ENCODE data around the gene CELF1. TPM values are rescaled to one million over a fixed set of nuclear protein-coding genes. Genes with fewer than 3 reads are reported as not detected.
A peak's percentile ranks its signal among the peaks of the same experiment; 100 is the strongest.

Gene CELF1
- total RNA-seq, 3 donors from 2014 or later (not counting 1 experiment from before 2014, with no cell fraction given): 128 to 168 (median 162) TPM

DNA sequence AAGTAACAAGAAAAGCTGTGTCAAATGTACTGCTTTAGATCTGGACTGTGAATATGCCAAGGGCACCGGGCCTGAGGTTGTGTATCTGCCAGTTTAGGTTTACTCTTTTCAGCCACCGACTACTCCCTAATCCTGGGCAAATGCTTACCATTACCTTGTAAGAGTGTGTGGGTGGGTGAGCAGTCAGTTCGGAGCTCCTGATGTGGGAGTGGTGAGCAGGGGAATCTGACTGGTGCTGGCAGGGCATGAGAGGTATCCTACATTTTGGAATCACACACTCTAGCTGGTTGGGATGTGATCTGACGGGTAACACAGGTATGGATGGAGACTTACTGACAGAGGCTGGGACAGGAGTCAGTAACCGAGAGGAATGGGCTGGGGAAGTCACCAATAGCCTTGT is 30.9 kb upstream of the CELF1 start:
- Mint-ChIP-seq H3K27me3 (ENCODE audit: low read depth in 2 of 2) (no peaks in the 10 kb centered on the region), H3K27ac (no peak overlapping the region), H3K4me1 (peaks cover 19 to 26% of the 10 kb centered on the region in 2 donors), H3K9me3 (no peaks in the 10 kb centered on the region), H3K4me3 (no peak overlapping the region), H3K36me3 (no peaks in the 10 kb centered on the region)
- Histone ChIP-seq H3K36me3 (ENCODE audit: control insufficient read depth, insufficient read depth, low read length) (peaks cover 37% of the 10 kb centered on the region), H3K4me1 (ENCODE audit: control insufficient read depth, insufficient read depth, low read length) (peaks cover 14% of the 10 kb centered on the region), H3K4me3 (ENCODE audit: low read length) (no peak overlapping the region), H3K27ac (ENCODE audit: low read length) (no peak overlapping the region), H3K27me3 (ENCODE audit: control insufficient read depth, insufficient read depth, low read length) (no peaks in the 10 kb centered on the region), H3K9me3 (ENCODE audit: control insufficient read depth, insufficient read depth, low read length) (no peaks in the 10 kb centered on the region)
- intact Hi-C loops (cut with micrococcal nuclease): no loop called here
- TF ChIP-seq, protein P1, sequence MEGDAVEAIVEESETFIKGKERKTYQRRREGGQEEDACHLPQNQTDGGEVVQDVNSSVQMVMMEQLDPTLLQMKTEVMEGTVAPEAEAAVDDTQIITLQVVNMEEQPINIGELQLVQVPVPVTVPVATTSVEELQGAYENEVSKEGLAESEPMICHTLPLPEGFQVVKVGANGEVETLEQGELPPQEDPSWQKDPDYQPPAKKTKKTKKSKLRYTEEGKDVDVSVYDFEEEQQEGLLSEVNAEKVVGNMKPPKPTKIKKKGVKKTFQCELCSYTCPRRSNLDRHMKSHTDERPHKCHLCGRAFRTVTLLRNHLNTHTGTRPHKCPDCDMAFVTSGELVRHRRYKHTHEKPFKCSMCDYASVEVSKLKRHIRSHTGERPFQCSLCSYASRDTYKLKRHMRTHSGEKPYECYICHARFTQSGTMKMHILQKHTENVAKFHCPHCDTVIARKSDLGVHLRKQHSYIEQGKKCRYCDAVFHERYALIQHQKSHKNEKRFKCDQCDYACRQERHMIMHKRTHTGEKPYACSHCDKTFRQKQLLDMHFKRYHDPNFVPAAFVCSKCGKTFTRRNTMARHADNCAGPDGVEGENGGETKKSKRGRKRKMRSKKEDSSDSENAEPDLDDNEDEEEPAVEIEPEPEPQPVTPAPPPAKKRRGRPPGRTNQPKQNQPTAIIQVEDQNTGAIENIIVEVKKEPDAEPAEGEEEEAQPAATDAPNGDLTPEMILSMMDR (IDR thresholded peaks at IDR 0.05): no peak
- ATAC-seq (no peak), DNase-seq (no peak)
- WGBS (ENCODE audit: insufficient coverage): 100% methylated on average over 5 of the region's 5 CpGs

DNA sequence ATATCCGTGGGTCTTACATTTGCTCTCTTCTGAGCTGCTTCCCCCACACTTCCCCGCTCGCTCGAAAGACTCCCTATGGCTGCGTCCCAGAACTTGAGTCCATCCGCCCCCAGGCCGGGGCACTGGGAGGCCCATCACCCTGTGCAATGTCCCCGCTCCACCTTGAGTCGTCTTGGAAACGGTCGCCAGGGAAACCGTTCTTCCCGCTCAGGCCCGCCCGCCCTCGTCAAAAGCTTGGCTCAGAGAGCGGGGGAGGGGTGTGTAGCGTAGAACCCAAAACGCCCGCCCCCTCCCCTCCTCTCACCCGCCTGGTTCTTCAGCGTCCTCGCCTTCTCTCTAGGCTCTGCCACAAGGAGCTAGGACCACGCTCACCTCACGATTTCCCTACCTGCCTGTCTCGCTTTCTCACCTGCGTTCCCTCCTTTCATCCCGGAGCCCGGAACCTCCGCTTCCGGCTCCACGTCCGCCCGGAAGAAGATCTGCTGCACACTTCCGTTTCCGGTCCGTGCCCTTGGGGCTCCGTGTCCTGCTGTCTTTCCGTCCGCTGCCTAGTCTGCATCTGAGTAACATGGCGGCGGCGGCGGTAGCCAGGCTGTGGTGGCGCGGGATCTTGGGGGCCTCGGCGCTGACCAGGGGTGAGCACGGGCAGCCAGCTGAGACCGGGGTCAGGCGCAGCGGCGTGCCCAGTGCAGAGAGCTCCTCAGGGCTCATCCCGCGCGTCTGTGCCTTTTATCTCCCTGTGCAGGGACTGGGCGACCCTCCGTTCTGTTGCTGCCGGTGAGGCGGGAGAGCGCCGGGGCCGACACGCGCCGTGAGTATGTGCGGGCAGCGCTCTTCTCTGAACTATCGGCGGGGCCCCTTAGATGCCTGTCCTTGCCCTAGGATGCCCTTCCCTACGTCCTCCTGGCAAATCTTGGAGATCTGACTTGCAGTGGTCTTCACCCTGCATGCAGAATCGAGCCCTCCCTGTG is 25.9 kb upstream of the CELF1 start, which contains the start of the genes KBTBD4 and NDUFS3:
KBTBD4 (minus strand) TSS at position 447 of the 971 bp plus-strand sequence; CDS start at position 428, 19 bp downstream.
NDUFS3 (plus strand) TSS at position 551 of the 971 bp plus-strand sequence; CDS start at position 569, 18 bp downstream.
- H3K27me3 Mint-ChIP-seq (ENCODE audit: low read depth in 2 of 2): no peaks in the 10 kb centered on the region
- H3K27me3 ChIP-seq (ENCODE audit: control insufficient read depth, insufficient read depth, low read length): no peaks in the 10 kb centered on the region
- intact Hi-C loops (cut with micrococcal nuclease): loop anchor here (2.0 kb wide), 1 partner anchor 56 kb away; no protein-coding TSS in a partner anchor
- peak; percentile 88 to 96 for DNase-seq
- peaks cover 33% of the 10 kb centered on the region for H3K36me3 ChIP-seq (ENCODE audit: control insufficient read depth, insufficient read depth, low read length)
- H3K4me3 ChIP-seq (ENCODE audit: low read length): peak within 1 kb of the TSS; percentile 69
- WGBS (ENCODE audit: insufficient coverage): under 1% methylated on average over 72 of the region's 72 CpGs
- peak within 1 kb of the TSS; percentile 67 for H3K27ac ChIP-seq (ENCODE audit: low read length)
- TF ChIP-seq, protein P1 (IDR thresholded peaks at IDR 0.05): no peak
- peak within 1 kb of the TSS; percentile 91 to 99 for H3K27ac Mint-ChIP-seq
- no peaks in the 10 kb centered on the region for H3K9me3 Mint-ChIP-seq
- peak within 1 kb of the TSS; percentile 97 for H3K4me3 Mint-ChIP-seq
- peak; percentile 95 to 98 (median 97) for ATAC-seq
- peaks cover 38 to 44% of the 10 kb centered on the region in 2 donors for H3K4me1 Mint-ChIP-seq
- H3K9me3 ChIP-seq (ENCODE audit: control insufficient read depth, insufficient read depth, low read length): no peaks in the 10 kb centered on the region
- H3K36me3 Mint-ChIP-seq: no peaks in the 10 kb centered on the region
- peaks cover 22% of the 10 kb centered on the region for H3K4me1 ChIP-seq (ENCODE audit: control insufficient read depth, insufficient read depth, low read length)

- Mint-ChIP-seq H3K9me3 (no peaks in the 10 kb centered on the region), H3K4me1 (peaks cover 44 to 45% of the 10 kb centered on the region in 2 donors), H3K36me3 (no peaks in the 10 kb centered on the region), H3K27ac (peak overlapping the region in 1 of 2 donors; percentile 91), H3K4me3 (peak overlapping the region; percentile 97), H3K27me3 (ENCODE audit: low read depth in 2 of 2) (no peaks in the 10 kb centered on the region)
- no peak overlapping the region for H3K4me3 ChIP-seq (ENCODE audit: low read length)
- ATAC-seq: no peak
- no peak overlapping the region for H3K27ac ChIP-seq (ENCODE audit: low read length)
- peaks cover 22% of the 10 kb centered on the region for H3K4me1 ChIP-seq (ENCODE audit: control insufficient read depth, insufficient read depth, low read length)
- intact Hi-C loops (cut with micrococcal nuclease): loop anchor here (2.0 kb wide), 1 partner anchor 55 kb away; no protein-coding TSS in a partner anchor
- no peaks in the 10 kb centered on the region for H3K27me3 ChIP-seq (ENCODE audit: control insufficient read depth, insufficient read depth, low read length)
- DNase-seq: no peak
- peaks cover 33% of the 10 kb centered on the region for H3K36me3 ChIP-seq (ENCODE audit: control insufficient read depth, insufficient read depth, low read length)
- TF ChIP-seq, protein P1 (IDR thresholded peaks at IDR 0.05): no peak
- no peaks in the 10 kb centered on the region for H3K9me3 ChIP-seq (ENCODE audit: control insufficient read depth, insufficient read depth, low read length)
- 87% methylated on average over 13 of the region's 13 CpGs for WGBS (ENCODE audit: insufficient coverage)
These were observed 24.6 kb upstream of the CELF1 start for GRCh38 chr11:47577460-47578041.
